ENCODE measurements around the gene HOXD10.

GRCh38 chr2:176112375-176113302 lies 3.9 kb upstream of the HOXD10 start:
- TF ChIP-seq CTCF (conservative IDR thresholded peaks at IDR 0.05 in 1 of 2, IDR thresholded peaks at IDR 0.05 in 1 of 2; ENCODE audit: low read depth in 1 of 2, low read length in 2 of 2) (no peak), EZH2 (IDR thresholded peaks at IDR 0.05; ENCODE audit: low read length, missing control alignments) (peak; percentile 71)

Measured in fibroblast of lung (primary cell).